CD4-positive, alpha-beta T cell treated with Interleukin-4 for 1 hour (primary cell): Measurements from ENCODE around the gene GNLY.
"Not testable (repeated sequence)": the region's sequence is repeated elsewhere in the genome, so short reads cannot be mapped to it uniquely, and the experiment has no call there.

Experiments
- DNase-seq, 2 donors: peaks; one replicate each; pipeline ENCODE4 v3.0.0-alpha.2; 2020 to 2022

Gene GNLY

GRCh38 chr2:85694052-85695025 lies at the start of gene GNLY:
TSS of gene GNLY (plus strand) at chr2:85694358. CDS start at chr2:85694419, 61 bp downstream.
- peak; percentile 38 to 40 for DNase-seq

- no peak for DNase-seq
These were observed 49.2 kb upstream of the GNLY start for GRCh38 chr2:85644909-85645308.

- DNase-seq = no peak
These were observed 48.0 kb upstream of the GNLY start for GRCh38 chr2:85646166-85646565.

DNA sequence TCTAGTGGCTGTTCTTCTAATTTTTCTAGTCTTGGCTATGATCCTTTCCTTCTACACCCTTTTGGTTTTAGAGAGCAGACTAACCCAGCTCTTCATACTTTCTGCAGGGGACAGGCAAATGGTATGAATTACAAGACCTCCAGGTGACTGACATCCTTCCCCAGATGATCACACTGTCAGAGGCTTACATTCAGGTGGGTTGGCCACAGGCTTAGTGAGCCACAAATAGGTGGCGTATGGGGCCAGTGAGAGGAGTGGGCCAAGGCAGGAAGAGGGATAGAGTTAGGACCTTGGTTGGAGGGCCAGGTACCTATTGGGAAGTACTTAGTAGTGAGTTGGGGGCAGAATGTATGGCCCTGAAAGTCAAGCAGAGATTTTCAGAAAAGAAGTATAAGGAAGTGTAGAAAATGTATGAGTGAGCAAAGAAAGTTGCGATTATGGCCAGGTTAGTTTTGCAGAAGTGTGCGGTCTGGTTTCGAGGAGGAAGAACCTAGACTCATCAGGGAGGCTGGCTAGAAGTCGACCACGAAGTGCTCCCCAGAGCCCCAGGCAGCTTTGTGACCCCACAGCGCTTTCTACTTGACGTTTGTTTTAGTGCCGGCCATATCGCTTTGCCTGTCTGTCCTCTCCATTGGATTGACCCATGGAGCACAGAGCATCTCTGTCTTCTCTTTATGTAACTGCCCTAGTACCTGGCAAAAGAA lies 46.2 kb upstream of the GNLY start:
- peak in 1 of 2 donors; percentile 35 for DNase-seq

GRCh38 chr2:85648619-85649018 lies 45.5 kb upstream of the GNLY start:
- DNase-seq = peak in 1 of 2 donors; percentile 19

DNA sequence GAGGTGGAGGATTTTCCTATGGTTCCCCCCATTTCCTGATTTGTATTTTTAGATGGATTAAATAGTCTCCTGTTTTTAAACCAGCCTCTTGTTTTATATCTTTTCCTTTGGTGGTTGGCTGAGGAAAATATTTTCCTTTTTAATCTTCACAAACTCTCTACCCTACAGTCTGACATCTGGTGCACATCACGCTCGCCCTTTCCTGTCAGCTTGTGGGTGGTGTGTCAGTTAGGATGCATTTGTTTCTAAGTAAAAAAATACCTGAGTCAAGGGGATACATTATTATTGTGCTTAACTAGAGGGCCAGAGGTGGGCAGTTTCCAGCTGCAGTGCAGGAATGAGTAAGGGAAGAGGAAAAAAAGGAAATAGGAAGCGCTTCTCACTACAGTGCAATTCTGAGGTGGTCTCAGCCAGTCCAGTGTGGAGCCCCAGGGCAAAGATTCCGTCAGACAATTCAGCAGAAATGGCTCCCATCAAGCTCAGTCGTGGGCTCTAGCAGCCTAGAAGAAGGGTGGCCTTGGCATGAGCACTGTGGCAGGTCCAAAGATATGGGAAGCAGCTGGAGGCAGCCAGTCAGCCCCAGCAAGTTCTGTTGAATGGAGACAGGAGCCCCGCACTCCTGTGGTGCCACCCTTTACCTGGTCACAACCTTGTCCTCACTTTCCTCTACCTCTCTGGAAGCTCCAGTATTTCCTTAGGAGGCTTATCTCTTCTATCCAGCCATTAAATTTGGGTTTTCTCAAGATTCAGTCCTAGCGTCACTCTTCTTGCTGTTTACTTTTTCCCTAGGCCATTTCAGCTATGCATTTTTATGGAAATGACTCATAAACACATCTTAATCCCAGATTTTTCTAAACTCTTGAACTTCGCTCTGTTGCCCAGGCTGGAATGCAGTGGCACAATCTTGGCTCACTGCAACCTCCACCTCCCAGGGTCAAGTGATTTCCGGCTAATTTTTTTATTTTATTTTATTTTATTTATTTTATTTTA lies 44.7 kb upstream of the GNLY start:
- DNase-seq = no peak

GRCh38 chr2:85650456-85650855 lies 43.7 kb upstream of the GNLY start:
- no peak for DNase-seq

GRCh38 chr2:85651097-85651496 lies 43.1 kb upstream of the GNLY start:
- no peak for DNase-seq

DNA sequence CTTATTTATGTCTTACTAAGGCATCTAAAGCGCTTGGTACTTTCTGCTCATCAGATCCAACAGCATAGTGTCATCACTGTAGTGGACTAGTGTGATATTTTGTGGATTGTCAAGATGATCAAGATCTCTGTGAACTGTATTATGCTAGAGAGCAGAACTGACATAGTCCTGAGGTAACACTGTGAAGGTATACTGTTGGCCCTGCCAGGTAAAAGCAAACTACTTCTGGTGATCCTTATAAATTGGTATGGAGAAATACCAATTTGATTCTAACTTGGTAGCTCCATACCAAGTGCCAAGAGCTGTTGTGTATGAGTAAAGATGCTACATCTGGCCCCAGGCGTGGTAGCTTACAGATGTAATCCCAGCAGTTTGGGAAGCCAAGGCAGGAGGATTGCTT lies 42.1 kb upstream of the GNLY start:
- DNase-seq = no peak

DNA sequence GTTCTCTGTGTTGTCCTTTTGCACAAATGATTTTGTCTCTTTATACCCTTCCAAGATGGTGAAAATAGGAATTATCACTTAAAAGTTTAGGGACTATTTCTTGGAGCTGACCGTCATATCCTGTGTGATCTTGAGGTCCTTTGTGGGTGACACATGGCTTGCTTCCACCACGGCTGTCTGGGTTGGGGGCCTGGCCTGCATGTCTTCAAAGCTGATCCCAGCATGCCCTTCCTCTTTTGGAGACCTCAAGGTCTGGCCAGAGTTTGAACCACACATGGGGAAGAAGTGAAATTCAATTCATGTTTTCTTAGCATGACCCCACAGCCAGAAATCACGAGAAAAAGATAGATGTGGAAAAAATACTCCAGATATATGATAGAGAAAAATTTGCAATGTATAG lies 40.2 kb upstream of the GNLY start:
- DNase-seq = no peak

DNA sequence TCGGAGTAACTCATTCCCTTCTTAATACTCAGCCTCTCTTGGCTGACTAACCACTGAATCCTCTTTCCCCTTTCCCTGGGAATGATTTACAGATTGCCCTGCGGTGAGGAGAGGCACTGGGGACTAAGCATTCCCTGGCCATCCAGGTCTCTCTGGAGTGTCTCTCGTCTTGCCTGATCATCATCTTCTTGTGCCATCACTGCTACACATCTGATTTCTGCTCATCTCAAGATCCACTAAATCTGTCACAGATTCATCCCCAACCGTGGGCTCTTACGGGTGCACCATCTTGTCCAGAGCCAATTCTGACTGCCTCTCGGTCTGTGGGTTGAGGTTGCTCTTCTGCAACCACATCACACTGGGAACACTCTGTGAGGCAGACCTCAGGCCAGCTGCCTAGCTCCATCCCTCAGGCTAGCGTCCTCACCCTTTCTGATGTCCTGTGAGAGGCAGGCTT lies 38.2 kb upstream of the GNLY start:
- no peak for DNase-seq

DNA sequence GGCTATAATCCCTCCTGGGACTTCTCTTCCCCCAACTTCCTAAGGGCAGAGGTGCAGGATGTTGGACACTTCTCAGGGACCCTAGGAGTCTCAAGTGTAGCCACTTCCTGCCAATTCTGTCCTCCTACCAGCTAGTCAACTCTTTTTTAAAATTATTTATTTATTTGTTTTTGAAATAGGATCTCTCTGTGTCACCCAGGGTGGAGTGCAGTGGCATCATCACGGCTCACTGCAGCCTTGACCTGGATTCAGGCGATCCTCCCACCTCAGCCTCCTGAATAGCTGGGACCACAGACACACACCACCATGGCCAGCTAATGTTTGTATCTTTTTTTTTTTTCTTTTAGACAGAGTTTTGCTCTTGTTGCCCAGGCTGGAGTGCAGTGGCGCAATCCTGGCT lies 37.7 kb upstream of the GNLY start:
- DNase-seq = no peak

DNA sequence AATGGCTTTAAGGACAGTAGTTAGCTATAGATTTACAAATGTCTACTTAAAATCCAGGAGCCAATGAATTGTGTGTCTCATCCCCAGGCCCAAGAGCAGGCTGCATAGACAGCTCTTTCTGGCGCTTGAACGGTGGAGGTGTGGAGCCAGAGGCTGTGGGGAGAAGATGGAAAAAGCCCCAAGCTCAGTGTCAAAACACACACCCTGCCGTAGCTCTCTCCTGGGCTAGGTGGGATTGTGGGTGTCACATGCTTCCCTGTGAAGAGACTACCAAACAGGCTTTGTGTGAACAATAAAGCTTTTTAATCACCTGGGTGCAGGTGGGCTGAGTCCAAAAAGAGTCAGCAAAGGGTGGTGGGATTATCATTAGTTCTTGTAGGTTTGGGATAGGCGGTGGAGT lies 36.8 kb upstream of the GNLY start:
- DNase-seq = not testable (repeated sequence)

- DNase-seq = no peak
These were observed 34.7 kb upstream of the GNLY start for GRCh38 chr2:85659324-85659981.

- DNase-seq = not testable (repeated sequence)
These were observed 33.9 kb upstream of the GNLY start for GRCh38 chr2:85660301-85660700.

GRCh38 chr2:85660725-85661124 lies 33.4 kb upstream of the GNLY start:
- DNase-seq = no peak

GRCh38 chr2:85661139-85661858 lies 32.9 kb upstream of the GNLY start:
- DNase-seq = no peak

- no peak for DNase-seq
These were observed 31.1 kb upstream of the GNLY start for GRCh38 chr2:85662899-85663593.

DNA sequence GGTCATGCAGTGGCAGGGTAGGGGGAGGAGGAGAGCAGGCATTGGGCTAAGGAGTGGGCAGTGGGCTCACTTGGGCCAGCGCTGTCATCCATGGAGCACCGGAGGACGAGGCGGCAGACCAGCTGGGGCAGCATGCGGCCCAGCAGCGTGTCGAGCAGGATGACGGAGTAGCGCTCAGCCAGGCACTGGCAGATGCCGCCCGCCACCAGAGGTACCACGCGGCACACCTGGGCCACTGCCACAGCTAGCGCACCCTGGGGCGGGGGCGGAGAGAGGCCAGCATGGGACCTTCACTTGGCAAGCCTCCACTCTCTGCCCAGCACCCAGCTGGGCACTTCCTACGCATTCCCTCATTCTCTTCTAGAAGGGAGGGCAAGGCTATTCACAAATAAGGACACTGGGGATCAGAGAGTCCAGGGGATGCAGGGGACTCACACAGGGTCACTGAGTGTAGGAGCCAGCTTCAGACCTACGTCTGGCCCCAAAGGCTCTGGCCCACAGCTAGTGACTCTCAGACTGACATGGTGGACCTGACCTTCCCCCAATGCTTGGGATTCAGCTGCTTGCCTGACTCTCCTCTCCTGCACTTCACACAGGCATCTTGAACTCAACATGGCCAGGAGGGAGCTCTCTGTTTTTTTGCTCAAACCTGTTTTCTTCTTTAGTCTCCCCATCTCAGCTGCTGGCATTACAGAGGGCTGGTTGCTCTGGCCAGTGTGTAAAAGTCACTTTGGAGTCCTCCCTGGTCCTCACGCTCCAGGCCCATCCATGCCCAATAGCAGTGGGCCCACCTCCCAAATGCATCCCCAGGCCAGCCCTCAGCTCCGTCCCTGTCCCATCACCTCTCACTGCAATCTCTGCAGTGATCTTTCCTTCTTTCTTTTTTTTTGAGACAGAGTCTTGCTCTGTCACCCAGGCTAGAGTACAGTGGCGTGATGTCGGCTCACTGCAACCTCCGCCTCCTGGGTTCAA lies 30.3 kb upstream of the GNLY start:
- no peak for DNase-seq
